Parathyroid adenoma (tissue), 2 donors: ENCODE data around the gene TAP1.
"Not testable (repeated sequence)": the region's sequence is repeated elsewhere in the genome, so short reads cannot be mapped to it uniquely, and the experiment has no call there.

Experiments
- H2AFZ ChIP-seq: fragments of 300-600 bp; sonication (generic); one replicate; pipeline ENCODE4 v1.7.0; 2017; ENCODE audit warnings: antibody characterized with exemption, mild to moderate bottlenecking
- H3K27ac ChIP-seq: fragments of 300-600 bp; sonication (generic); one replicate; pipeline ENCODE4 v1.7.0; 2017
- H3K27me3 ChIP-seq: fragments of 300-600 bp; sonication (generic); one replicate; pipeline ENCODE4 v1.7.0; 2017; ENCODE audit warnings: low read length; ENCODE audit not compliant: control insufficient read depth, insufficient read depth
- H3K36me3 ChIP-seq: fragments of 300-600 bp; sonication (generic); one replicate; pipeline ENCODE4 v1.7.0; 2017; ENCODE audit warnings: low read length; ENCODE audit not compliant: control insufficient read depth, insufficient read depth
- H3K4me1 ChIP-seq: fragments of 300-600 bp; sonication (generic); one replicate; pipeline ENCODE4 v1.7.0; 2017; ENCODE audit warnings: control low read depth
- H3K4me2 ChIP-seq: fragments of 300-600 bp; sonication (generic); one replicate; pipeline ENCODE4 v1.7.0; 2017; ENCODE audit warnings: low read length
- H3K4me3 ChIP-seq: fragments of 300-600 bp; sonication (generic); one replicate; pipeline ENCODE4 v1.7.0; 2017; ENCODE audit warnings: low read depth, low read length
- H3K79me2 ChIP-seq: fragments of 300-600 bp; sonication (generic); one replicate; pipeline ENCODE4 v1.7.0; 2017; ENCODE audit warnings: control low read depth
- H3K9ac ChIP-seq: fragments of 300-600 bp; sonication (generic); one replicate; pipeline ENCODE4 v1.7.0; 2017; ENCODE audit warnings: mild to moderate bottlenecking
- H3K9me3 ChIP-seq: fragments of 300-600 bp; sonication (generic); one replicate; pipeline ENCODE4 v1.7.0; 2017; ENCODE audit warnings: low read length; ENCODE audit not compliant: control insufficient read depth
- TF ChIP-seq, protein P1 (sequence below): fragments of 300-600 bp; sonication (generic); IDR thresholded peaks from one replicate; pipeline ENCODE4 v1.7.0; 2017; ENCODE audit warnings: antibody characterized with exemption, mild to moderate bottlenecking
- donor health status: primary hyperparathyroidism.

Gene TAP1

DNA sequence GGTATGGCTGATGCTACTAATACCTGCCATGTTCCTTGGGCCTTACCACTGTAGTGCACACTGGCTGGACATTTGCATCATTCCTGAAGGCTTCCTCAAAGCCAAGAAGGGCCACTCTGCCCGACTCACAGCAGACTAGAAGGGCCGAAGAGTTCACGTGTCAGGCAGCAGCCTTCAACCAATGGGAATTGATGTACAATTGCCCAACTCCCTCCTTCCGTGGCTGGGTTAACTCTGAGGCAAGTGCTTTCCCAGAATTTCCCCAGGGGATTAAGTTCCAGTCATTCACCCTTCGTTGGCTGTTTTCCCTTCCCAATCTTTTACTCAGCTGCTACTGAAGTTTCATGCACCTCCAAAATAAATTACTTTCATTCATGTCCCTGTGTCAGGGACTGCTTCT lies 30.3 kb upstream of the TAP1 start:
- Histone ChIP-seq H3K4me2 (no peak overlapping the region), H3K4me3 (no peak overlapping the region), H3K27ac (no peak overlapping the region), H3K9me3 (no peaks in the 10 kb centered on the region), H3K36me3 (no peaks in the 10 kb centered on the region), H3K9ac (no peak overlapping the region), H3K79me2 (no peaks in the 10 kb centered on the region), H2AFZ (no peak overlapping the region), H3K4me1 (no peaks in the 10 kb centered on the region), H3K27me3 (no peaks in the 10 kb centered on the region)
- TF ChIP-seq, protein P1, sequence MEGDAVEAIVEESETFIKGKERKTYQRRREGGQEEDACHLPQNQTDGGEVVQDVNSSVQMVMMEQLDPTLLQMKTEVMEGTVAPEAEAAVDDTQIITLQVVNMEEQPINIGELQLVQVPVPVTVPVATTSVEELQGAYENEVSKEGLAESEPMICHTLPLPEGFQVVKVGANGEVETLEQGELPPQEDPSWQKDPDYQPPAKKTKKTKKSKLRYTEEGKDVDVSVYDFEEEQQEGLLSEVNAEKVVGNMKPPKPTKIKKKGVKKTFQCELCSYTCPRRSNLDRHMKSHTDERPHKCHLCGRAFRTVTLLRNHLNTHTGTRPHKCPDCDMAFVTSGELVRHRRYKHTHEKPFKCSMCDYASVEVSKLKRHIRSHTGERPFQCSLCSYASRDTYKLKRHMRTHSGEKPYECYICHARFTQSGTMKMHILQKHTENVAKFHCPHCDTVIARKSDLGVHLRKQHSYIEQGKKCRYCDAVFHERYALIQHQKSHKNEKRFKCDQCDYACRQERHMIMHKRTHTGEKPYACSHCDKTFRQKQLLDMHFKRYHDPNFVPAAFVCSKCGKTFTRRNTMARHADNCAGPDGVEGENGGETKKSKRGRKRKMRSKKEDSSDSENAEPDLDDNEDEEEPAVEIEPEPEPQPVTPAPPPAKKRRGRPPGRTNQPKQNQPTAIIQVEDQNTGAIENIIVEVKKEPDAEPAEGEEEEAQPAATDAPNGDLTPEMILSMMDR, result no peak

GRCh38 chr6:32882879-32883250 lies 29.4 kb upstream of the TAP1 start:
- H3K9ac ChIP-seq, result no peak overlapping the region
- no peak overlapping the region for H2AFZ ChIP-seq
- H3K4me2 ChIP-seq, result no peak overlapping the region
- H3K36me3 ChIP-seq, result no peaks in the 10 kb centered on the region
- no peaks in the 10 kb centered on the region for H3K79me2 ChIP-seq
- no peaks in the 10 kb centered on the region for H3K4me1 ChIP-seq
- H3K27me3 ChIP-seq, result no peaks in the 10 kb centered on the region
- no peak overlapping the region for H3K27ac ChIP-seq
- TF ChIP-seq, protein P1, result no peak
- H3K4me3 ChIP-seq, result no peak overlapping the region
- no peaks in the 10 kb centered on the region for H3K9me3 ChIP-seq

GRCh38 chr6:32880962-32881361 lies 27.5 kb upstream of the TAP1 start:
- not testable (repeated sequence) for H3K4me2 ChIP-seq, H3K79me2 ChIP-seq, H3K27me3 ChIP-seq, H3K27ac ChIP-seq, H2AFZ ChIP-seq, H3K9ac ChIP-seq, H3K9me3 ChIP-seq, H3K4me1 ChIP-seq, H3K4me3 ChIP-seq, H3K36me3 ChIP-seq

DNA sequence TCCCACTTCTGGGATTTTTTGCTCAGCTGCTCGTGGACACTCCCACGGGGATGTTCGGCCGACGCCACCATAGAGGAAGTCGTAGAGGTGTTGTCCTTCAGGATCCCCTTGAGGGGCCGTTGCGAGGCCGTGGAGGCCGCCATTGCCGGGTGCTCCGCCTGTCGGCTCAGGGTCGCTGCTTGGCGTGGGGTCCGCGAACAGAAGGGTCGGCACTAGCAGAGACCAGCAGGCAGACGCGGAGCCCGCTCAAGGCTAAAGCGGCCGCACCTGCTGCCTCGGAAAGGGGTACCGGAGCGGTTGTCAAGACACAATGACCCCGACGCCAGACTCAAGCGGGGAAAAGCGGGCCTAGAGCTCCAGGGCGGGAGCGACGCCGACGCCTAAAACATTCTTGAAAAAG lies 26.2 kb upstream of the TAP1 start:
- H3K9ac ChIP-seq, result no peak overlapping the region
- H3K27me3 ChIP-seq, result no peaks in the 10 kb centered on the region
- no peaks in the 10 kb centered on the region for H3K9me3 ChIP-seq
- TF ChIP-seq, protein P1, result no peak
- H3K27ac ChIP-seq, result no peak overlapping the region
- H3K79me2 ChIP-seq, result no peaks in the 10 kb centered on the region
- no peak overlapping the region for H3K4me2 ChIP-seq
- H3K36me3 ChIP-seq, result no peaks in the 10 kb centered on the region
- H3K4me3 ChIP-seq, result no peak overlapping the region
- no peak overlapping the region for H2AFZ ChIP-seq
- no peaks in the 10 kb centered on the region for H3K4me1 ChIP-seq

DNA sequence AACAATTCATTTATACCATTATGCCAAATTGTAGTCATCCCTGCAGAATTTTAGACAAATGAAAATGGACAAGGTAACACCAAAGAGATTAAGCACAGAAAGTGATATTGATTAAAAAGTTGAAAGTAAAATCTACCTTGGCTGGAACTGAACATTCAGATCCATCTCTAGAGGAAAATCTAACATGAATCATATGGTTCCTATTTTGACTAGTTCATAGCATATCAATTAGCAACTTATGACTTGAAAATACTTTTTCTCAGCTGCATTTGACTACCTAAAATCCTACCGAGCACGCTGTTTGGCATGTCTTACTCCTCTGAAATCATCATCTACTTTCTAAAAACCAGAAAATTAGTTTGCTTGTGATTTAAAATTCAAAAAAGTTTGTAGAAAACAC lies 23.1 kb upstream of the TAP1 start:
- Histone ChIP-seq H3K27me3 (no peaks in the 10 kb centered on the region), H3K4me2 (no peak overlapping the region), H3K79me2 (no peaks in the 10 kb centered on the region), H3K9me3 (no peaks in the 10 kb centered on the region), H3K9ac (no peak overlapping the region), H3K4me1 (no peaks in the 10 kb centered on the region), H3K36me3 (no peaks in the 10 kb centered on the region), H3K4me3 (no peak overlapping the region), H2AFZ (no peak overlapping the region), H3K27ac (no peak overlapping the region)
- TF ChIP-seq, protein P1, result no peak

- H3K27me3 ChIP-seq, H3K9ac ChIP-seq, H3K4me3 ChIP-seq, H3K9me3 ChIP-seq, H3K4me2 ChIP-seq, H3K27ac ChIP-seq, H3K79me2 ChIP-seq, H3K36me3 ChIP-seq, H2AFZ ChIP-seq, H3K4me1 ChIP-seq: not testable (repeated sequence)
These were observed 20.4 kb upstream of the TAP1 start for GRCh38 chr6:32873947-32874346.
